Endothelial cell of umbilical vein (primary cell): ENCODE measurements around the gene RGSL1. TPM values are rescaled to one million over a fixed set of nuclear protein-coding genes. Genes with fewer than 3 reads are reported as not detected.

Experiments used
- BruUV-seq: library from RNA; stranded (reverse); fragments of 400-500 nt; replicated peaks from 2 replicates; lab custom pipeline; 2021; lab: Mats Ljungman, UMichigan
- CTCF ChIA-PET: fragments of 300-600, 350-600 bp; sonication (Branson Sonifier 250); formaldehyde crosslinking; loops from one replicate; lab custom pipeline; 2021; ENCODE audit warnings: antibody characterized with exemption, inconsistent platforms; lab: Charles Lee
- POLR2A ChIA-PET: fragments of 300-600, 350-600 bp; sonication (Branson Sonifier 250); formaldehyde crosslinking; loops from one replicate; lab custom pipeline; 2021; ENCODE audit warnings: antibody characterized with exemption, inconsistent platforms; lab: Charles Lee
- DNase-seq: peaks from one replicate; pipeline ENCODE4 v3.0.0-alpha.2; 2011; ENCODE audit warnings: low read depth, low spot score
- FAIRE-seq: peaks from 2 replicates; lab custom pipeline; 2011; peaks lifted over from hg19 to GRCh38; lab: Jason Lieb, UNC
- H2AFZ ChIP-seq: 2 replicates; pipeline ENCODE4 v1.6.0; 2012; ENCODE audit warnings: low read depth, low read length, control low read depth, inconsistent platforms
- H3K27ac ChIP-seq: 2 replicates; pipeline ENCODE4 v1.5.1; 2011; ENCODE audit warnings: low read depth, mild to moderate bottlenecking, control low read depth, low read length, moderate library complexity; ENCODE audit not compliant: insufficient read depth
- H3K27me3 ChIP-seq, 2 experiments: 2 replicates each; pipeline versions ENCODE4 v1.6.0 to v1.6.1; 2011; ENCODE audit warnings: low read length in 2 of 2, mixed read lengths in 1 of 2; ENCODE audit not compliant: control insufficient read depth in 2 of 2, insufficient read depth in 2 of 2
- H3K36me3 ChIP-seq, 2 experiments: 2 replicates in 1 of 2; 3 replicates in 1 of 2; pipeline ENCODE4 v1.5.1; 2011; ENCODE audit warnings: low read length in 2 of 2, mild to moderate bottlenecking in 1 of 2, moderate library complexity in 1 of 2; ENCODE audit not compliant: control insufficient read depth in 2 of 2, insufficient read depth in 2 of 2; ENCODE audit errors: extremely low read depth in 1 of 2
- H3K4me1 ChIP-seq: 3 replicates; pipeline ENCODE4 v1.5.1; 2011; ENCODE audit warnings: mild to moderate bottlenecking, low read length; ENCODE audit not compliant: control insufficient read depth, insufficient read depth; ENCODE audit errors: extremely low read depth
- H3K4me2 ChIP-seq: 2 replicates; pipeline ENCODE4 v1.6.1; 2011; ENCODE audit warnings: low read length, control low read depth, mixed read lengths; ENCODE audit not compliant: insufficient read depth
- H3K4me3 ChIP-seq, 3 experiments: fragments of 200-600 bp in 1 of 3; sonication (generic), shearing (Covaris generic) in 1 of 3; replicated peaks in 1 of 3; 2 replicates each; pipeline ENCODE4 v1.5.1; 2011 to 2016; ENCODE audit warnings: control low read depth in 3 of 3, low read length in 3 of 3, mild to moderate bottlenecking in 2 of 3, inconsistent platforms in 1 of 3, low read depth in 1 of 3, moderate library complexity in 1 of 3; ENCODE audit not compliant: insufficient read depth in 1 of 3
- H3K79me2 ChIP-seq: 2 replicates; pipeline ENCODE4 v1.6.0; 2012; ENCODE audit warnings: low read length, inconsistent platforms; ENCODE audit not compliant: control insufficient read depth, insufficient read depth
- H3K9ac ChIP-seq: replicated peaks from 2 replicates; pipeline ENCODE3; 2011; ENCODE audit warnings: low read length, control low read depth; ENCODE audit not compliant: insufficient read depth; ENCODE audit errors: extremely low read depth
- H3K9me1 ChIP-seq: replicated peaks from 3 replicates; pipeline ENCODE4 v1.6.0; 2011; ENCODE audit warnings: mild to moderate bottlenecking, low read length; ENCODE audit not compliant: control insufficient read depth, insufficient read depth; ENCODE audit errors: extremely low read depth
- H3K9me3 ChIP-seq: replicated peaks from 2 replicates; pipeline ENCODE4 v1.5.1; 2012; ENCODE audit warnings: low read length, inconsistent platforms; ENCODE audit not compliant: control insufficient read depth, insufficient read depth
- H4K20me1 ChIP-seq: replicated peaks from 2 replicates; pipeline ENCODE3; 2011; ENCODE audit warnings: mild to moderate bottlenecking, low read length; ENCODE audit not compliant: control insufficient read depth, insufficient read depth; ENCODE audit errors: extremely low read depth
- FOS ChIP-seq: IDR thresholded peaks from 2 replicates; pipeline ENCODE4 v1.6.1; 2011; ENCODE audit warnings: mild to moderate bottlenecking, low read length, moderate library complexity, borderline replicate concordance; ENCODE audit not compliant: insufficient read depth
- GATA2 ChIP-seq: IDR thresholded peaks from 2 replicates; pipeline ENCODE4 v1.7.0; 2011; ENCODE audit warnings: low read depth, mild to moderate bottlenecking, moderate library complexity, mixed read lengths, low read length; ENCODE audit not compliant: insufficient read length, insufficient read depth
- MYC ChIP-seq: IDR thresholded peaks from one replicate; pipeline ENCODE4 v1.6.1; 2011; ENCODE audit warnings: mild to moderate bottlenecking, low read depth, low read length
- POLR2A ChIP-seq: IDR thresholded peaks from 2 replicates; pipeline ENCODE4 v1.6.1; 2012; ENCODE audit warnings: low read depth, mild to moderate bottlenecking, control low read depth, low read length
- POLR2AphosphoS5 ChIP-seq: IDR thresholded peaks from 2 replicates; pipeline ENCODE4 v1.6.1; 2012; ENCODE audit warnings: low read depth, mild to moderate bottlenecking, control low read depth, low read length, moderate library complexity; ENCODE audit not compliant: insufficient read depth
- dilution Hi-C: fragments of 300-500 bp; cut with MboI; formaldehyde crosslinking; loops from one replicate; pipeline ENCODE4 v1.15.0; 2019; ENCODE audit warnings: low sequenced_read_pairs; ENCODE audit not compliant: extremely low pct_ligation_motif_present
- intact Hi-C: fragments of 100-400 bp; cut with micrococcal nuclease; formaldehyde crosslinking; loops from one replicate; pipeline ENCODE4 v1.10.0; 2022
- polyA plus RNA-seq, 4 experiments: library from polyadenylated mRNA; depleted of rRNA in 3 of 4; stranded (reverse) in 3 of 4; unstranded in 1 of 4; fragments of >200 nt; gene quantifications; 2 replicates each; pipeline versions ENCODE4 v1.2.1 to v1.2.3, GENCODE V29; 2011 to 2012; ENCODE audit warnings: missing spikeins in 1 of 4
- total RNA-seq: library from RNA; stranded (reverse); gene quantifications from 2 replicates; pipeline ENCODE4 v1.2.3, GENCODE V29; 2021
- TF ChIP-seq, protein P1 (sequence below): IDR thresholded peaks from 2 replicates; pipeline ENCODE4 v1.6.1; 2011; ENCODE audit not compliant: insufficient read depth, insufficient read length

Gene RGSL1
- total and polyA plus RNA-seq, 2 donors (not counting 3 experiments of a cell fraction or from before 2014, with no cell fraction given) = not detected

DNA sequence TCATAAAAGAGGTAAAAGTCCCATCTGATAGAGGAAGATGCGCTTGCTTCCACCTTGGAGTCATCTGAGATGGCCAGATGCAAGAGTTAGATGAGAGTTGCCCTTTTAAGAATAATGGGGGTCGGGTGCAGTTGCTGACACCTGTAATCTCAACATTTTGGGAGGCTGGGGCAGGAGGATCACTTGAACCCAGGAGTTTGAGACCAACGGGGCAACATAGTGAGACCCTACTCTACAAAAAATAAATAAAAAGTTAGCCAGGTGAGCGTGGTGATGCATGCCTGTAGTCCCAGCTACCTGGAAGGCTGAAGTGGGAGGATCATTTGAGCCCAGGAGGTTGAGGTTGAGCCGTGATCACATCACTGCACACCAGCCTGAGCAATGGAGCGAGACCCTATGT lies 36.0 kb upstream of the RGSL1 start:
- POLR2A ChIA-PET = no interaction called here
- TF ChIP-seq, protein P1, sequence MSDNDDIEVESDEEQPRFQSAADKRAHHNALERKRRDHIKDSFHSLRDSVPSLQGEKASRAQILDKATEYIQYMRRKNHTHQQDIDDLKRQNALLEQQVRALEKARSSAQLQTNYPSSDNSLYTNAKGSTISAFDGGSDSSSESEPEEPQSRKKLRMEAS = no peak
- no peak for TF ChIP-seq GATA2
- no peak for TF ChIP-seq POLR2A
- TF ChIP-seq FOS = no peak
- TF ChIP-seq MYC = no peak
- no peak for TF ChIP-seq POLR2AphosphoS5
- dilution Hi-C loops (no loop called here), intact Hi-C loops (no loop called here)
- BruUV-seq = no TSS peak
- Histone ChIP-seq H3K36me3 (no peaks in the 10 kb centered on the region), H3K4me2 (no peak overlapping the region), H3K9me3 (no peaks in the 10 kb centered on the region), H3K27me3 (no peaks in the 10 kb centered on the region), H3K4me1 (no peaks in the 10 kb centered on the region), H3K27ac (no peak overlapping the region), H3K9ac (no peak overlapping the region), H3K79me2 (no peaks in the 10 kb centered on the region), H2AFZ (no peak overlapping the region), H4K20me1 (no peaks in the 10 kb centered on the region), H3K4me3 (no peak overlapping the region), H3K9me1 (no peaks in the 10 kb centered on the region)
- no peak for DNase-seq
- no peak for FAIRE-seq
- CTCF ChIA-PET = interaction anchor here (1.6 kb wide), 1 partner anchor 271 kb away, joined by 5 read pairs; no protein-coding TSS in a partner anchor

DNA sequence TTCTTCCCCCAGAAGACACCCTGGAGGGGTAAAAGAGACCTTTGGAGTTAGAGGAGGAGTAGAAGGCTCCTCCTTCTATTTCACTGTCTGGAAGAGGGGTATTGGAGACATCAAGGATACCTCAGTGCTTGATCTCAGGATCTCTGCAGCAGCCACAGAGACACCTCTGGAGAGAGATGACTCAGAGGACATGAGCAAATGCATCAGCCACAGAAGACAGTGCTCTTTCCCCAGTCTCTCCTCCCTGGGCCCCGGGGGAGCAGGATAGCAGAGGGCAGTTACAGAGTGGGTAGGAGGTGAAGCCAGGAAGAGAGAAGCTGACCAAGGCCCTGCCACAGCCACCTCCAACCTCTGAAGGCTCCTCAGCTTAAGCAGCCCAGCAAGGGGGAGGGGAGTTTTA lies 34.2 kb upstream of the RGSL1 start:
- BruUV-seq = no TSS peak
- Histone ChIP-seq H2AFZ (no peak overlapping the region), H3K9ac (no peak overlapping the region), H3K4me1 (no peaks in the 10 kb centered on the region), H3K79me2 (no peaks in the 10 kb centered on the region), H3K4me2 (no peak overlapping the region), H3K9me3 (no peaks in the 10 kb centered on the region), H3K4me3 (no peak overlapping the region), H3K9me1 (no peaks in the 10 kb centered on the region), H4K20me1 (no peaks in the 10 kb centered on the region), H3K36me3 (no peaks in the 10 kb centered on the region), H3K27ac (no peak overlapping the region), H3K27me3 (no peaks in the 10 kb centered on the region)
- dilution Hi-C loops = no loop called here
- no peak for TF ChIP-seq MYC
- CTCF ChIA-PET = no interaction called here
- FAIRE-seq (no peak), DNase-seq (no peak)
- POLR2A ChIA-PET = no interaction called here
- intact Hi-C loops = no loop called here
